ENCODE measurements around the gene PAQR3.

Gene PAQR3

DNA sequence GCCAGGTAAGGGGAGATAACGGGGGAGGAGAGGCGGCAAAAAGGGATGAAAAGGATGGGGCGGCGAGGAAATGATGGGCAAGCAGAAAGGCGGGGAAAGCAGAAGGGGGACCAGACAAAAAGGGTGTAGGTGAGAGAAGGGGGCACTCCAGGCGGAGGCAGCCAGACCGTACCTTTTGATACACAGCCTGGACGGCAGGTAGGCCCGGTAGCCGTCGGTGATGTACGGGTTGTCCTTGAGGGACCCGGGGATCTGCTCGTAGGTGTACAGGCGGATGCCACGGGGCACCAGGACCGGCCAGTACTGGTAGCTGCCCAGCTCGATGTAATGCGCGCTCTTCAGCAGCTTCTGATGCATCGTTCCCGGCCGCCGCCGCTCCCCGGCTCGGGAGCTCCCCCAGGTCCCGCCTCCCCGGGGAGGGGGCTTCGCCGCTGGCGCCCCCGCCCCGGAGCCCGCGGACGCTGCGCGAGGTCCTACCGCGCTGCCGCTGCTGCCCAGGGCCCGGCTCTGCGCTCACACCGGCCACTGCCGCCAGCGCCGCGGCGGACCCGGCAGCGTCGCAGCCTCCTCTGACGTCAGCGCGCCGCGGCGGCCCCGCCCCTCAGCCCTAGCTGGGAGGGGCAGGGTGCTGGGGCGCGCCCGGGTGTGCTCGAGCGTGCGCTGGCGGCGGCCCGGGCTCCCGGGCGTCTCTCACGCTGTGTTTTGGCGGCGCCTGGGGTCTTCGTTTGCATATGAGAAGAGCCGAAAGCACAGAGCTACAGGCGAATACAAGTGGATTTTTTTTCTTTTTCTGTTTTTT lies at the start of gene PAQR3:
TSS of gene PAQR3 (minus strand) at position 571 of the 799 bp plus-strand sequence. CDS start at position 357, 214 bp downstream.
- peak; percentile 65 for DNase-seq (ENCODE audit: insufficient read length, low spot score)
- FAIRE-seq: no peak
- TF ChIP-seq CTCF (IDR thresholded peaks at IDR 0.05; ENCODE audit: insufficient read depth, missing control alignments): no peak

GRCh38 chr4:78987683-78988082 lies 48.4 kb upstream of the PAQR3 start:
- no peak for FAIRE-seq
- no peak for TF ChIP-seq CTCF (IDR thresholded peaks at IDR 0.05; ENCODE audit: insufficient read depth, missing control alignments)
- no peak for DNase-seq (ENCODE audit: insufficient read length, low spot score)

DNA sequence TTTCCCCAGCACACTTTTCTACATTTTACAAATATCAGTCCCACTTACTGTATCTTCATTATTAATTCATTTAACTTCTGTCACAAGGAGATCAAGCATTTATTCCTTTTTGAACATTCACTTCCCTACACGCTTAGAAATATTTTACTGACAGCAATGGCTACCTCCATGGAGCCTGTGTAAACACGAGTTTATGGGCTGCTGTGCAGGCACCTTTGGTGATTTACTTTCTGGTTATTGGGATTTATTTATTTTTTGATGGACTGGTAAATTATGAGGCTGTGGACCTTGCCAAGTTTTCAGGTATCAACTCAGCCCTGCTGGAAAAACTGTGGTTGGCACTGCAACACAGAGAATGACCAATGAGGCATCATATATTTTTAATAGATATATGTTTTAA lies 45.4 kb upstream of the PAQR3 start:
- FAIRE-seq (no peak), DNase-seq (ENCODE audit: insufficient read length, low spot score) (no peak)
- TF ChIP-seq CTCF (IDR thresholded peaks at IDR 0.05; ENCODE audit: insufficient read depth, missing control alignments): no peak

DNA sequence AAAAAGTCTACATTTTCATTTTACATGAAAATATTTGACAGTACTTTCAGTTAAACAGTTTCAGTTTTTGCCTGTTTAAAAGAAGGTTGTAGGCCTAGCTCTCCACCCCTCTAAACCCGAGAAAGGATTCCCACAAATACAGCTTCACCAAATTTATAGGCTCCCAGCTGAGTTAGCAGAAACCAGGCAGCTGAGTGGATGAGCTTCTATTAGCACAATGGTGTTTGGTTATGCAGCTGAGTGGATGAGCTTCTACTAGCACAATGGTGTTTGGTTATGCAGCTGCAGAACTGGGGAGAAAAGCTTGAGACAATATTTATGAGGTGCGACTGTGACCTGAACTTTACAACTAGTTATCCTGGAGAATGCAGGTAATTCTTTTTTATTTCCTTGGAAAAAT lies 36.6 kb upstream of the PAQR3 start:
- no peak for DNase-seq (ENCODE audit: insufficient read length, low spot score)
- TF ChIP-seq CTCF (IDR thresholded peaks at IDR 0.05; ENCODE audit: insufficient read depth, missing control alignments): no peak
- no peak for FAIRE-seq

DNA sequence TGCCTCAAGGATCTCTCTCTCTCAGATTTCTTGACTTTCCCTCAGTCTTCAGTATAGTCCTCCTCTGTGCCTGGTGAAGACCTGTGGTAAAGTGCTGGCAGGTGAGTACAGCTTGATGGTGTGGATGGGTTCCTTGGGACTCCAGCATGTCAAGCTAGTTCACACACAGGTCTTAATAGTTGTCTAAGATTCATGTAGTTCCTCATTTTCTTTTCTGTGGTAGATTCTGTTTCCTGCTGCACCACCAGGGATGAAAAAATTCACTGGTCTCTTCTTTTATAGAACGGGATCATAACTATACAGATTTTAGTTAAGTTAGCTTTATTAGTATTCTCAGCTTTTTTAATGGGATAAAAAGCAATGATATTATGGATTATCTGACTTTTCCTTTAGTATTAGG lies 32.5 kb upstream of the PAQR3 start:
- no peak for FAIRE-seq
- DNase-seq (ENCODE audit: insufficient read length, low spot score): no peak
- TF ChIP-seq CTCF (IDR thresholded peaks at IDR 0.05; ENCODE audit: insufficient read depth, missing control alignments): no peak

GRCh38 chr4:78971326-78971725 lies 32.1 kb upstream of the PAQR3 start:
- TF ChIP-seq CTCF (IDR thresholded peaks at IDR 0.05; ENCODE audit: insufficient read depth, missing control alignments): no peak
- DNase-seq (ENCODE audit: insufficient read length, low spot score): no peak
- FAIRE-seq: no peak

DNA sequence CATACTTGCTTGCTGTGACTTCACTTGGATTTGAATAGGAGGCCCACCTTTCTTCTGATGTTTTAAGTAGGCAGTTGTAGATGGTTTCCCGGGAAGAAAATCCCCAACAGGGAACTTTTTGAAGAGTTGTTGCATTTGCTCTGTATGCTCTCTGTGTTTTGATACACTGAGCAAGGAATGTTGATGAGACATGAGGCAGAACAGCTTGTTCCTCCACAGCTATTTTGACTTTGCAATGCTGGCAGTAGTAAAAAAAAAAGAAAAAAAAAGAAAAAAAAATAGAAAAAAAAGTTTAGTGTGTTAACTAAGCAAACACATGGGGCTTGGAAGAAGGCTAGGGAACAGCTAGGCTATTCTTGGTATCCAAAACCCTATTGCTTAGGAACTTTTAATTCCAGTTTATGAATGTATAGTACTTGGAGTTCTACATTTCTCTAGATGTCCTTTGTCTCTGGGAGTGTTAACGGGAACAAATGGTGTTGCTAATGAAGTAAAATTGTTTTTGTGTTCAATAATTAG lies 23.4 kb upstream of the PAQR3 start:
- no peak for TF ChIP-seq CTCF (IDR thresholded peaks at IDR 0.05; ENCODE audit: insufficient read depth, missing control alignments)
- DNase-seq (ENCODE audit: insufficient read length, low spot score): no peak
- FAIRE-seq: no peak
